ENCODE data around the gene COLEC12.

GRCh38 chr18:318791-319291 lies 181.7 kb downstream of the COLEC12 start:
- TF ChIP-seq CTCF (conservative IDR thresholded peaks at IDR 0.05) = no peak
- TF ChIP-seq ZFX (IDR thresholded peaks at IDR 0.05) = no peak
